ENCODE data around the gene SORCS2.

Gene SORCS2

DNA sequence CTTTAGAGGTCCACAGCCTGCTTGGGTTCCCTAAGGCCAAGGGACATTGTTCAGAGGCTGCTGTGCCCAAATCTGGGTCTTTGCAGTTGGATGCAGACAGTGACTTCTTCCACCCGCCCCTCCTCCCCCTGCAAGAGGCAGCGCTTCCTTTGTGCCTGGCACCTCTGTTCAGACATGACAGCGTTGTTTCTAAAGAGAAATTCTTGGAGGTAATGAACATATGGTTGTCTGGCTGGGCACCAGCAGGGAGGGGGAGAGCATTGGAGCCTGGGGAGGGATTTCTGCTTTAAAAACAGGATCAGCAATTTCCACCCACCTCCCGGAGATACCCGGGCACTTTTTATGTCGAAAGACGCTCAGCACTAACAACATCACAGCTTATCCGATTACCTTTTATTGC, 190.9 kb downstream of the SORCS2 start:
- no peaks in the 10 kb centered on the region for H3K9me3 ChIP-seq (ENCODE audit: low read length)
- TF ChIP-seq EZH2 (IDR thresholded peaks at IDR 0.05; ENCODE audit: borderline replicate concordance, low read length) (no peak), CTCF (IDR thresholded peaks at IDR 0.05; ENCODE audit: low read length) (no peak)

DNA sequence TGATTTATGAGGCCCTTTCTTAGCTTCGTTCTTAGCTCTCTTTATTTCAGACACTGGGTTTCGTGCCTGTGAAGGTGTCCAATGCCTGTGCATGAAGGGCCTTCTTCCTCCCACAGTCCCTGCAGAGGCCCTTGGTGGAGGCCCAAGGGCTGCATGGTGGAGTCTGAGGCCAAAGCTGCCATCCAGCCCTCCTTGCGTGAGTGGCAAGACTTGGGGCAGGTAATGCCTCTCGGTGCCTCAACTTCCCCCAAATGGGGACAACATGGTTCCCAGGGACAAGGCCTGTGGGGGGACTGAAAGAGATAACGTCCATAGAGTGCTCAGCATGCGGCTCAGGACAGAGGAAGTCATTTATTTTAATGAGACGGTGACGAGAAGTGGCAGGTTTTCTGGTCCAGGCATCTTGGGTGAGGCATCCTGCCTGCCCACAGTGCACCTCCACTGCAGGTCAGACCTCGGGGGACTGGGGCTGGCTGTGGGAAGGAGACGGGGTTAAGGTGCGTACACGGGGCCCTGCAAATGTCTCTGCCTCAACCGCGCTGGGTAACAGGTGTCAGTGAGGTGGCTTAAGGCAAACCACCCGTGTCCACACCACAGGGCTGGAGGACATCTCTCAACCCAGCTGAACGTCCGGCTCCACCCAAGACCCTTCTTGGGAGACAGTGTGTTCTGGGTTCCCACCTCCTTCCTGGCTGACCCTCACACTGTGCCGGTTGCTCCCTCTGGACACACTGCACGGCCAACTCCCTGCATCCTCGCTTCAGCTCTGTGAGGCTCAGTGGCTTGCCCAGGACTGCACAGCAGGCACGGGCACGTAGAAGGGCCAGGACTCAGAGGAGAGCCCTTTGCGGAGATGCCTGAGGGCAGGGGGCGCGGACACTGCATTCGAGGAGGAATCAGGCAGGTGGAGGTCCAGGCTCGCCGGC, 191.9 kb downstream of the SORCS2 start:
- H4K20me1 ChIP-seq (ENCODE audit: insufficient read depth, low read length), result no peaks in the 10 kb centered on the region
- no peak overlapping the region for H3K4me3 ChIP-seq (ENCODE audit: low read depth, low read length, poor library complexity, severe bottlenecking)
- H2AFZ ChIP-seq (ENCODE audit: low read length), result no peak overlapping the region
- H3K36me3 ChIP-seq (ENCODE audit: insufficient read depth, low read length), result no peaks in the 10 kb centered on the region
- H3K27ac ChIP-seq (ENCODE audit: low read depth, low read length, poor library complexity, severe bottlenecking), result no peak overlapping the region
- no peaks in the 10 kb centered on the region for H3K27me3 ChIP-seq (ENCODE audit: insufficient read depth, low read length)
- no peaks in the 10 kb centered on the region for H3F3A ChIP-seq (ENCODE audit: insufficient read depth, low read length)
- TF ChIP-seq EZH2 (IDR thresholded peaks at IDR 0.05; ENCODE audit: borderline replicate concordance, low read length), result no peak
- no peak for TF ChIP-seq CTCF (IDR thresholded peaks at IDR 0.05; ENCODE audit: low read length)
- no peak overlapping the region for H3K4me2 ChIP-seq (ENCODE audit: low read length)
- H3K4me1 ChIP-seq (ENCODE audit: insufficient read depth, low read length, severe bottlenecking), result no peaks in the 10 kb centered on the region
- H3K79me2 ChIP-seq (ENCODE audit: insufficient read depth, low read length), result no peaks in the 10 kb centered on the region
- H3K9ac ChIP-seq (ENCODE audit: low read length), result no peak overlapping the region
- no peaks in the 10 kb centered on the region for H3K9me3 ChIP-seq (ENCODE audit: low read length)
- H3K9me2 ChIP-seq (ENCODE audit: low read depth, low read length), result no peaks in the 10 kb centered on the region

More for the DNA sequence above, 190.9 kb downstream of the SORCS2 start:
- Histone ChIP-seq H3K4me1 (ENCODE audit: insufficient read depth, low read length, severe bottlenecking) (no peaks in the 10 kb centered on the region), H3K9me2 (ENCODE audit: low read depth, low read length) (no peaks in the 10 kb centered on the region), H3K36me3 (ENCODE audit: insufficient read depth, low read length) (no peaks in the 10 kb centered on the region), H3K27ac (ENCODE audit: low read depth, low read length, poor library complexity, severe bottlenecking) (no peak overlapping the region), H3K27me3 (ENCODE audit: insufficient read depth, low read length) (no peaks in the 10 kb centered on the region; the same call in 1 of the 2 replicates), H3K4me3 (ENCODE audit: low read depth, low read length, poor library complexity, severe bottlenecking) (no peak overlapping the region), H2AFZ (ENCODE audit: low read length) (no peak overlapping the region), H3F3A (ENCODE audit: insufficient read depth, low read length) (no peaks in the 10 kb centered on the region), H3K4me2 (ENCODE audit: low read length) (no peak overlapping the region), H3K9ac (ENCODE audit: low read length) (no peak overlapping the region), H4K20me1 (ENCODE audit: insufficient read depth, low read length) (no peaks in the 10 kb centered on the region), H3K79me2 (ENCODE audit: insufficient read depth, low read length) (no peaks in the 10 kb centered on the region)

GRCh38 chr4:7384929-7385890, 192.9 kb downstream of the SORCS2 start:
- no peaks in the 10 kb centered on the region for H3K9me2 ChIP-seq (ENCODE audit: low read depth, low read length)
- H3K4me1 ChIP-seq (ENCODE audit: insufficient read depth, low read length, severe bottlenecking), result no peaks in the 10 kb centered on the region
- no peak overlapping the region for H3K9ac ChIP-seq (ENCODE audit: low read length)
- H4K20me1 ChIP-seq (ENCODE audit: insufficient read depth, low read length), result no peaks in the 10 kb centered on the region
- H3F3A ChIP-seq (ENCODE audit: insufficient read depth, low read length), result no peaks in the 10 kb centered on the region
- H3K4me3 ChIP-seq (ENCODE audit: low read depth, low read length, poor library complexity, severe bottlenecking), result no peak overlapping the region
- H3K36me3 ChIP-seq (ENCODE audit: insufficient read depth, low read length), result no peaks in the 10 kb centered on the region
- no peaks in the 10 kb centered on the region for H3K79me2 ChIP-seq (ENCODE audit: insufficient read depth, low read length)
- H2AFZ ChIP-seq (ENCODE audit: low read length), result no peak overlapping the region
- no peaks in the 10 kb centered on the region for H3K9me3 ChIP-seq (ENCODE audit: low read length)
- no peak overlapping the region for H3K4me2 ChIP-seq (ENCODE audit: low read length)
- H3K27me3 ChIP-seq (ENCODE audit: insufficient read depth, low read length), result no peaks in the 10 kb centered on the region
- TF ChIP-seq EZH2 (IDR thresholded peaks at IDR 0.05; ENCODE audit: borderline replicate concordance, low read length) (no peak), CTCF (IDR thresholded peaks at IDR 0.05; ENCODE audit: low read length) (no peak)
- H3K27ac ChIP-seq (ENCODE audit: low read depth, low read length, poor library complexity, severe bottlenecking), result no peak overlapping the region

Measured in OCI-LY1 (cell line).